ENCODE data around the gene RFC2. TPM values are rescaled to one million over a fixed set of nuclear protein-coding genes. Genes with fewer than 3 reads are reported as not detected.

Gene RFC2
- total RNA-seq, 1 experiment from 2014 or later = 73.6 TPM

GRCh38 chr7:74293577-74293908 is 39.3 kb upstream of the RFC2 start:
- Histone ChIP-seq H3K4me1 (ENCODE audit: insufficient read depth, low read length) (peaks cover 7% of the 10 kb centered on the region; the same call in 1 of the 2 replicates), H3K56ac (ENCODE audit: insufficient read length, low read depth, low read length) (no peak overlapping the region), H3K14ac (ENCODE audit: insufficient read depth, low read length) (no peak overlapping the region), H3K4ac (ENCODE audit: low read depth, low read length) (no peak overlapping the region), H3K23ac (ENCODE audit: insufficient read length, low read depth, low read length) (no peak overlapping the region), H4K20me1 (ENCODE audit: control insufficient read depth, insufficient read depth, insufficient read length) (no peaks in the 10 kb centered on the region), H2AK5ac (ENCODE audit: insufficient read length, low read length) (no peak overlapping the region), H3K79me1 (ENCODE audit: insufficient read depth, low read depth, low read length, poor library complexity, severe bottlenecking) (peaks cover 4% of the 10 kb centered on the region), H3K27ac (ENCODE audit: insufficient read length, low read depth, low read length) (no peak overlapping the region), H3T11ph (ENCODE audit: low read length) (no peak overlapping the region), H3K9me3 (ENCODE audit: control insufficient read depth, low read depth, low read length) (no peaks in the 10 kb centered on the region), H3K79me2 (ENCODE audit: insufficient read depth, low read length) (peaks cover 25% of the 10 kb centered on the region; the same call in 1 of the 2 replicates), H3K18ac (ENCODE audit: insufficient read length, low read depth, low read length) (no peak overlapping the region), H3K4me2 (ENCODE audit: insufficient read depth, insufficient read length, low read length) (no peak overlapping the region), H3K23me2 (ENCODE audit: insufficient read length, low read depth, low read length, poor library complexity, severe bottlenecking) (peaks cover 12% of the 10 kb centered on the region), H2BK15ac (ENCODE audit: low read depth, low read length) (no peak overlapping the region), H2BK12ac (ENCODE audit: insufficient read length, low read depth, low read length) (no peak overlapping the region), H2BK120ac (ENCODE audit: low read depth, low read length, poor library complexity, severe bottlenecking) (no peak overlapping the region), H4K91ac (ENCODE audit: insufficient read length, low read depth, low read length) (no peak overlapping the region), H4K8ac (replicated peaks; ENCODE audit: insufficient read length, low read depth, low read length) (no peak overlapping the region), H4K5ac (ENCODE audit: insufficient read length, low read depth, low read length) (no peak overlapping the region), H2BK20ac (ENCODE audit: low read depth, low read length, poor library complexity, severe bottlenecking) (no peak overlapping the region), H2AFZ (ENCODE audit: low read length) (no peak overlapping the region), H3K9ac (ENCODE audit: extremely low read depth, insufficient read length, low read length) (no peak overlapping the region), H3K27me3 (ENCODE audit: insufficient read depth, low read length) (no peaks in the 10 kb centered on the region), H2BK5ac (ENCODE audit: insufficient read length, low read length) (no peak overlapping the region)
- Mint-ChIP-seq H3K27ac (peak overlapping the region in 2 of 3 experiments; percentile 9 to 24; a peak in 2 of 7 replicates), H3K4me3 (peak overlapping the region in 1 of 2 experiments; percentile 43; a peak in 3 of 5 replicates), H3K9me3 (0 out of 5 replicates have a peak, but pooled peaks cover 0 to 3% of the 10 kb centered on the region in 2 experiments), H3K36me3 (ENCODE audit: insufficient read depth in 1 of 3, low read depth in 3 of 3) (peaks cover 8 to 14% (median 12%) of the 10 kb centered on the region in 3 experiments; a peak in 6 of 7 replicates), H3K27me3 (ENCODE audit: low read depth) (peaks cover 17% of the 10 kb centered on the region), H3K4me1 (peaks cover 37 to 42% of the 10 kb centered on the region in 2 experiments)
- TF ChIP-seq CTCF (conservative IDR thresholded peaks at IDR 0.05) = no peak
- no peak for DNase-seq
- no CpG with 5 or more reads among the region's 4 CpGs for WGBS (ENCODE audit: extremely low coverage, insufficient read length, low lambda C conversion rate)

Data from H9 (cell line).